ENCODE measurements around the gene RBFOX2. TPM values are rescaled to one million over a fixed set of nuclear protein-coding genes. Genes with fewer than 3 reads are reported as not detected.

The RBFOX2 gene
- total RNA-seq, 1 experiment from 2014 or later, result 91.1 TPM

GRCh38 chr22:35904752-35905151, 123.9 kb downstream of the RBFOX2 start:
- Histone ChIP-seq H3K4me3 (ENCODE audit: low read depth, low read length) (no peak overlapping the region), H3K9me3 (no peaks in the 10 kb centered on the region), H3K27me3 (replicated peaks; ENCODE audit: control insufficient read depth, insufficient read depth, low read length) (no peaks in the 10 kb centered on the region), H3K4me1 (peaks cover 75% of the 10 kb centered on the region), H3K36me3 (ENCODE audit: control insufficient read depth, insufficient read depth, low read length) (no peaks in the 10 kb centered on the region)
- intact Hi-C loops (cut with micrococcal nuclease; ENCODE audit: unreplicated experiment), result no loop called here
- Mint-ChIP-seq H3K4me1 (ENCODE audit: low read depth, unreplicated experiment) (peaks cover 37% of the 10 kb centered on the region), H3K27ac (ENCODE audit: unreplicated experiment) (no peak overlapping the region), H3K9me3 (ENCODE audit: unreplicated experiment) (no peaks in the 10 kb centered on the region), H3K36me3 (ENCODE audit: insufficient read depth, unreplicated experiment) (peaks cover 6% of the 10 kb centered on the region), H3K4me3 (ENCODE audit: unreplicated experiment) (no peak overlapping the region), H3K27me3 (ENCODE audit: insufficient read depth, unreplicated experiment) (no peaks in the 10 kb centered on the region)
- POLR2A ChIA-PET, result no interaction called here
- TF ChIP-seq, protein P1, sequence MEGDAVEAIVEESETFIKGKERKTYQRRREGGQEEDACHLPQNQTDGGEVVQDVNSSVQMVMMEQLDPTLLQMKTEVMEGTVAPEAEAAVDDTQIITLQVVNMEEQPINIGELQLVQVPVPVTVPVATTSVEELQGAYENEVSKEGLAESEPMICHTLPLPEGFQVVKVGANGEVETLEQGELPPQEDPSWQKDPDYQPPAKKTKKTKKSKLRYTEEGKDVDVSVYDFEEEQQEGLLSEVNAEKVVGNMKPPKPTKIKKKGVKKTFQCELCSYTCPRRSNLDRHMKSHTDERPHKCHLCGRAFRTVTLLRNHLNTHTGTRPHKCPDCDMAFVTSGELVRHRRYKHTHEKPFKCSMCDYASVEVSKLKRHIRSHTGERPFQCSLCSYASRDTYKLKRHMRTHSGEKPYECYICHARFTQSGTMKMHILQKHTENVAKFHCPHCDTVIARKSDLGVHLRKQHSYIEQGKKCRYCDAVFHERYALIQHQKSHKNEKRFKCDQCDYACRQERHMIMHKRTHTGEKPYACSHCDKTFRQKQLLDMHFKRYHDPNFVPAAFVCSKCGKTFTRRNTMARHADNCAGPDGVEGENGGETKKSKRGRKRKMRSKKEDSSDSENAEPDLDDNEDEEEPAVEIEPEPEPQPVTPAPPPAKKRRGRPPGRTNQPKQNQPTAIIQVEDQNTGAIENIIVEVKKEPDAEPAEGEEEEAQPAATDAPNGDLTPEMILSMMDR (IDR thresholded peaks at IDR 0.05; ENCODE audit: insufficient read depth in 1 of 2, low read depth in 1 of 2, low read length in 1 of 2, severe bottlenecking in 1 of 2, unreplicated experiment in 1 of 2), result no peak
- BruUV-seq (replicated peaks), result no TSS peak
- no peak for DNase-seq
- CTCF ChIA-PET, result no interaction called here

- H3K4me1 Mint-ChIP-seq (ENCODE audit: low read depth, unreplicated experiment), result peaks cover 37% of the 10 kb centered on the region
- peaks cover 79% of the 10 kb centered on the region for H3K4me1 ChIP-seq
- ChIA-PET CTCF (no interaction called here), POLR2A (no interaction called here)
- H3K27me3 Mint-ChIP-seq (ENCODE audit: insufficient read depth, unreplicated experiment), result no peaks in the 10 kb centered on the region
- H3K27me3 ChIP-seq (replicated peaks; ENCODE audit: control insufficient read depth, insufficient read depth, low read length), result no peaks in the 10 kb centered on the region
- H3K36me3 Mint-ChIP-seq (ENCODE audit: insufficient read depth, unreplicated experiment), result peaks cover 6% of the 10 kb centered on the region
- no peak for DNase-seq
- no TSS peak for BruUV-seq (replicated peaks)
- peak overlapping the region; percentile 51 for H3K27ac Mint-ChIP-seq (ENCODE audit: unreplicated experiment)
- H3K4me3 Mint-ChIP-seq (ENCODE audit: unreplicated experiment), result peak overlapping the region; percentile 42
- H3K9me3 ChIP-seq, result no peaks in the 10 kb centered on the region
- TF ChIP-seq, protein P1 (IDR thresholded peaks at IDR 0.05; ENCODE audit: insufficient read depth in 1 of 2, low read depth in 1 of 2, low read length in 1 of 2, severe bottlenecking in 1 of 2, unreplicated experiment in 1 of 2), result no peak
- no peaks in the 10 kb centered on the region for H3K36me3 ChIP-seq (ENCODE audit: control insufficient read depth, insufficient read depth, low read length)
- no peak overlapping the region for H3K4me3 ChIP-seq (ENCODE audit: low read depth, low read length)
- intact Hi-C loops (cut with micrococcal nuclease; ENCODE audit: unreplicated experiment), result no loop called here
- no peaks in the 10 kb centered on the region for H3K9me3 Mint-ChIP-seq (ENCODE audit: unreplicated experiment)
Observed at GRCh38 chr22:35904336-35904692, 124.3 kb downstream of the RBFOX2 start.

DNA sequence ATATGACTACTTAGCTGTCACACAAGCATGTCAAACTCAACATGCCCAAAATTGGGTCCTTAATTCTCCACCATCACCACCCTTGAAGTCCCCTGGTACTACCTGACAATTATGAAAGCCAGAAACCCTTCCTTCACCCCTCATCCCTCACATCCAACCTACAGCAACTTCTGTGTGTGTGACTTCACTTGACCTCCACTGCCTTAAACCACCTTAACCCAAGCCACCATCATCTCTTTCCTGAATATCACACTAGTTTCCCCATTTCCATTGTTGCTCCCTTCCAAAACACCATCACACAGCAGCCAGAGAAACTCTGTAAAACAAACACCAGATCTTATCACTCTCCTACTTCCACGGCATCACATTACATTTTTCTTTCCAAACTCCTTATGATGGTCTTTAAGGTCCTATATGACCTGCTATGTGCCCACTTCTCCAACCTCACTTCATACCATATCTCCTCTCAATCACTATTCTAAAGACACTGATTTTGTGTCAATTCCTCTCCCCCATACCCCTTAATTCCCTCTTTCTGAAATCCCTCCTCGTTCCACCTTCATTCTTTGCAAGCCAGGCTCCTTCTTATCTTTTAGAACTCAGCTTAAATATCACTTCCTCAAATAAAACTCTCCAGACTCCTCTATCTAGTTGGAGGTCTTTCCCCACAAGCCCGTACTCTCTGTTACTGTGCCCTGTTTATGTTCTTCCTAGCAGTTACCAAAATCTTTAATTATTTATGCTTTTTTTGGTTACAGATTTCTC, 124.9 kb downstream of the RBFOX2 start:
- no TSS peak for BruUV-seq (replicated peaks)
- peak overlapping the region; percentile 51 for H3K27ac Mint-ChIP-seq (ENCODE audit: unreplicated experiment)
- no peak for DNase-seq
- H3K4me3 Mint-ChIP-seq (ENCODE audit: unreplicated experiment), result peak overlapping the region; percentile 42
- H3K27me3 Mint-ChIP-seq (ENCODE audit: insufficient read depth, unreplicated experiment), result no peaks in the 10 kb centered on the region
- no peaks in the 10 kb centered on the region for H3K9me3 Mint-ChIP-seq (ENCODE audit: unreplicated experiment)
- CTCF ChIA-PET, result interaction anchor here (0.6 kb wide), 1 partner anchor 10 kb away, joined by 3 read pairs; no protein-coding TSS in a partner anchor
- peaks cover 37% of the 10 kb centered on the region for H3K4me1 Mint-ChIP-seq (ENCODE audit: low read depth, unreplicated experiment)
- POLR2A ChIA-PET, result no interaction called here
- Histone ChIP-seq H3K27me3 (replicated peaks; ENCODE audit: control insufficient read depth, insufficient read depth, low read length) (no peaks in the 10 kb centered on the region), H3K36me3 (ENCODE audit: control insufficient read depth, insufficient read depth, low read length) (no peaks in the 10 kb centered on the region), H3K9me3 (no peaks in the 10 kb centered on the region), H3K4me1 (peaks cover 84% of the 10 kb centered on the region), H3K4me3 (ENCODE audit: low read depth, low read length) (no peak overlapping the region)
- TF ChIP-seq, protein P1 (IDR thresholded peaks at IDR 0.05; ENCODE audit: insufficient read depth in 1 of 2, low read depth in 1 of 2, low read length in 1 of 2, severe bottlenecking in 1 of 2, unreplicated experiment in 1 of 2), result no peak
- H3K36me3 Mint-ChIP-seq (ENCODE audit: insufficient read depth, unreplicated experiment), result peaks cover 6% of the 10 kb centered on the region
- intact Hi-C loops (cut with micrococcal nuclease; ENCODE audit: unreplicated experiment), result no loop called here

All from Caco-2 (cell line).